LNCaP clone FGC (cell line): ENCODE data around the gene BTBD1.
A peak's percentile ranks its signal among the peaks of the same experiment; 100 is the strongest.

Source experiments
- DNase-seq: peaks from one replicate; pipeline ENCODE4 v3.0.0-alpha.2; 2011; ENCODE audit warnings: low read depth
- H3K4me3 ChIP-seq: 2 replicates; pipeline ENCODE4 v1.5.1; 2011; ENCODE audit warnings: mild to moderate bottlenecking, low read depth, low read length, control low read depth
- TF ChIP-seq, protein P1 (sequence below): IDR thresholded peaks from 2 replicates; pipeline ENCODE4 v1.5.1; 2012; ENCODE audit warnings: mild to moderate bottlenecking; ENCODE audit not compliant: control insufficient read depth, insufficient read depth; ENCODE audit errors: extremely low read depth

Gene BTBD1

DNA sequence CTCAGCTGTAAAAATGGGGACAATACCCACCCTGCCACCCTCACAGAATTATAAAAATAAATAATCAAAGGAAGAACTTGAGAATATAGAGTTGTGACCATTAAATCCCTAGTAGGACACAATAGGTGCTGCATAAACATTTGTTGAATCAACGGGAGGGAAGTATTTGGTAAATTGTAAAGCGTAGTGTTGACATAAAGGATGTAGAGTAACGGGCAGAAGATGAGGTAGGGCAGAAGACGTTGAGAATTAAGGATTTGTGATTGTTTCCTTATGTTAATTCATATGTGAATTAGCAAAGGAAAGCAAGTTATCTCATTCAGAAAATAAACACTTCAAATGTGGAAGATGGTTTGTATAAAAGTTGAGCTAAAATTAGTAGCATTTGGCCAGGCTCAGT, 73.9 kb downstream of the BTBD1 start:
- DNase-seq, result no peak
- TF ChIP-seq, protein P1, sequence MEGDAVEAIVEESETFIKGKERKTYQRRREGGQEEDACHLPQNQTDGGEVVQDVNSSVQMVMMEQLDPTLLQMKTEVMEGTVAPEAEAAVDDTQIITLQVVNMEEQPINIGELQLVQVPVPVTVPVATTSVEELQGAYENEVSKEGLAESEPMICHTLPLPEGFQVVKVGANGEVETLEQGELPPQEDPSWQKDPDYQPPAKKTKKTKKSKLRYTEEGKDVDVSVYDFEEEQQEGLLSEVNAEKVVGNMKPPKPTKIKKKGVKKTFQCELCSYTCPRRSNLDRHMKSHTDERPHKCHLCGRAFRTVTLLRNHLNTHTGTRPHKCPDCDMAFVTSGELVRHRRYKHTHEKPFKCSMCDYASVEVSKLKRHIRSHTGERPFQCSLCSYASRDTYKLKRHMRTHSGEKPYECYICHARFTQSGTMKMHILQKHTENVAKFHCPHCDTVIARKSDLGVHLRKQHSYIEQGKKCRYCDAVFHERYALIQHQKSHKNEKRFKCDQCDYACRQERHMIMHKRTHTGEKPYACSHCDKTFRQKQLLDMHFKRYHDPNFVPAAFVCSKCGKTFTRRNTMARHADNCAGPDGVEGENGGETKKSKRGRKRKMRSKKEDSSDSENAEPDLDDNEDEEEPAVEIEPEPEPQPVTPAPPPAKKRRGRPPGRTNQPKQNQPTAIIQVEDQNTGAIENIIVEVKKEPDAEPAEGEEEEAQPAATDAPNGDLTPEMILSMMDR, result no peak
- no peak overlapping the region for H3K4me3 ChIP-seq

DNA sequence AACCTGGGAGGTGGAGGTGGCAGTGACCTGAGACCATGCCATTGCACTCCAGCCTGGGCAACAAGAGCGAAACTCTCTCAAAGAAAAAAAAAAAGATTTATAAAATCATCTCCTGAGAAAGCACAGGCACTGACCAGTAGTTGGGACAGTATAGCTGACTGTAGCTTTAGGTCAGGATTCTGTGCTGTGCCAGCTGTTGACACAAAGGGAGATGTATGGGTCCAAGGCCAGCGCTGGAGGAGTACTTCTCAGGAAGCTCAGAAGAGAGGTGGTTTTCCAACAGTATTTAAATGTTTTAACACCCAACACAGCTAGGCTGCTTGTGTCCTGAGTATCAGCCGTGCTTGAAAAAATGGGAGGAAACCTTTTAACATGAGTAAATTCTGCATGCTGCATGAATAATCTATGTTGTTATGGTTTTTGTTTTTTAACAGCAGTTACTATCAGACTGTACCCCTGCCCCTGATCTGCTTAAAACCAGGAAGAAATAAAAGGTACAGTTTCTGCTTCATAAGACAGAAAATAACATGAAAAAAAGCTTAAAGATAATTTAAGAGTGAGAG, 74.5 kb downstream of the BTBD1 start:
- no peak for DNase-seq
- TF ChIP-seq, protein P1, result no peak

DNA sequence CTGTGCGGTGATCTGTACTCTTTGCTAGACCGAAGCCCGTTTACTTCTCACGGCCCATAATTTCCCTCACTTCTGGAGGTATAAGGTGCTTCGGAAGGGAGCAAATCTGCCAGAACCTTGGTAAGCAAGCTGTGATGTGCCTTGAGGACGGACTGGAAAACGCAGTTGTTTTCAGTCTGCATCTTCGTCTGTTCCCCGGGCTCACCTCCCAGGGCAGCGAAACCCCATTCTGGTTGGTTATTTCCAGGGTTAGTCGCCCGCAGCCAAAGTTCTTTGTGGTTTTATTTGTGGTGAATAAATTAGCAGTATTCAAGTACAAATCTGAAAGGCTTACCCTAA, 80.6 kb downstream of the BTBD1 start:
- no peak for DNase-seq
- peak overlapping the region; percentile 99 for H3K4me3 ChIP-seq
- TF ChIP-seq, protein P1, result no peak

More for the DNA sequence above, 74.5 kb downstream of the BTBD1 start:
- H3K4me3 ChIP-seq, result no peak overlapping the region

DNA sequence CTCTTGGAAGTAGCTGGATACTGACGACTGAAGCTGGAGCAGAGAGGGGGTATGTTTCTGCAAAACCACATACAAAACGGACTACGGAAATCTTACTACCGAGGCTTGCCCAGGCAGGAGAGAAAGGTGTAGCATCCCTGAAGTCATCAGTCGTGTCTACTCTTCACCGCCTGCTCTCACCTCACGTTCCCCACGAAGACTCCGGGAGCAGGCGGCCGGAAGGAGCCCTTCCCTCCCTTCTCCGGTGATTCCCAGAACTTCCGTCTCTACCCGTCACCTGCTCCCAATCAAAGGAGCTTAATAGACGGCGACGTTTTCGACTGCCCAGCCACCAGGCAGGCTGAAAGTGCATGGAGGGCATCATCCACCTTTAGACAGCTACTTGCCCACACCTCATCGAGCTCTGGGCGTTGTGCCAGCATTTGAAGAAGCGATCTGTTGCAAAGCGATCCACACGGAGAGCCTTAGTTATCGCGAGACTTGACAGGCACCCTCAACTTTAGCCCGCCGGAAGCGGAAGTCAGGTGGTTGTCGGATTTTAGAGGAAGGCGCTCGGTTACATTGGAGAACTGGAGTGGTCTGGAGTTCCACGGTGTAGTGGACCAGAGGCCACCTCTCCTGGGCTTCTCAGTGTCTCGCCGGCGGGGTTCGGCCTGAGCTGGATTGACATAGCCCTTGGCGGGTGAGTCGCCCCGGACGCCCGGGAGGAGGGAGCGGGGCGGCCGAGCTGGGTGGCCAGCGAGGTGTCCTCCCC, 81.2 kb downstream of the BTBD1 start, which contains the start of gene RAMAC:
TSS of gene RAMAC (plus strand) at position 523 of the 754 bp plus-strand sequence. CDS start 2,809 bp downstream, outside the sequence.
- TF ChIP-seq, protein P1, result no peak
- DNase-seq, result peak; percentile 94

DNA sequence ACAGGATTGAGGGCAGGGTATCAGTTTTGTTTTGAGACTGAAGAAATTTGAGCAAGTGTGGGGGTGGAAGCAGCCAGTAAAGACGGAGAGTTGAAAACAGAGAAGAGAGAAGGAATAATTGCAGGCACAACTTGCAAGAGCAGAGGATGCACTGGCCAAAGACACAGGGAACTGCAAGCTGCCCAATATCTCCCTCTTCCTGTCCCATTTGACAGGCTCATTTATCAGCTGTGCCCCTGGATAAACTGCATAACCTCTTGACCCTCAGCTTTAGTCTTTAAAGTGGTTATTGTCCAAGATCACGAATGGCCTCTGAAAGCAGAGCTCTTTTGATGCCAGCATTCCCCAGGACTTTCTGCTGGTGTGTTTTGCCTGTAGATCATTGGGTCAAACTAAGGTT, 86.1 kb downstream of the BTBD1 start:
- TF ChIP-seq, protein P1, result no peak
- no peak overlapping the region for H3K4me3 ChIP-seq
- DNase-seq, result no peak

More for the DNA sequence above, 81.2 kb downstream of the BTBD1 start, which contains the start of gene RAMAC:
- H3K4me3 ChIP-seq, result peak within 1 kb of the TSS; percentile 99

DNA sequence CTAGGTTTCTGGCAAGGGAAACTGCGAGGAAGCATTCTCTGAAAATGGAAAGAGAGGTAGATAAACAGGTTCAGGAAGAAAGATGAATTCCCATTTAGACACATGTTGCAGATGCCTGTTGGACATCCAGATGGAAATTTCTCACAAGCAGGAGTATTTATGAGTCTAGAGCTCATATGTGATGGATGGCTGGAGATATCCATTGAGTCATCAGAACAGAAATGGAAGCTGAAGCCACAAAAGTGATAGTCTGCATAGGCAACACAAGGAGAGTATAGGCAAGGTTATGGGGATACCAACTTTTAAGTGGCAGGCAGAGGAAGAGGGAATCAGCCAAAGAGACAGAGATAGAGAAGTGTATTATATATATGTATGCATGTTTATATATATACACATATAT, 87.3 kb downstream of the BTBD1 start:
- no peak for DNase-seq
- TF ChIP-seq, protein P1, result no peak
- no peak overlapping the region for H3K4me3 ChIP-seq

DNA sequence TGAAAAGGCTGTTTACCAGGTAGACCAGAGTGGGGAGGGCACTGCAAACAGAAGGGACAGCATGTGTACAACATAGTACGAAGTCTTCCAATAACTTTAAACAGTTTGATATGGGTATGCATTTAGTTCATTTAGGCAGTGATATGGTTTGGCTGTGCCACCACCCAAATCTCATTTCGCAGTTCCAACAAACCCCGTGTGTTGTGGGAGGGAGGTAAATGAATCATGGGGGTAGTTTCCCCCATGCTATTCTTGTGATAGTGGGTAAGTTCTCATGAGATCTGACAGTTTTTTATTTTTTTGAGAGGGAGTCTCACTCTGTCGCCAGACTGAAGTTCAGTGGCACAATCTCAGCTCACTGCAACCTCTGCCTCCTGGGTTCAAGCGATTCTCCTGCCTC, 88.6 kb downstream of the BTBD1 start:
- no peak overlapping the region for H3K4me3 ChIP-seq
- TF ChIP-seq, protein P1, result no peak

More for the DNA sequence above, 88.6 kb downstream of the BTBD1 start:
- no peak for DNase-seq
